ACHN (cell line): Measurements from ENCODE around the gene BCL11A.

Source experiments
- DNase-seq: peaks from one replicate; pipeline ENCODE4 v3.0.0-alpha.2; 2015
- in situ Hi-C: cut with HindIII; loops from 2 replicates; pipeline ENCODE4 v1.10.0; 2017; ENCODE audit warnings: low sequenced_read_pairs, low pct_ligation_motif_present, low pct_unique_long_range_greater_than_20kb

BCL11A gene

DNA sequence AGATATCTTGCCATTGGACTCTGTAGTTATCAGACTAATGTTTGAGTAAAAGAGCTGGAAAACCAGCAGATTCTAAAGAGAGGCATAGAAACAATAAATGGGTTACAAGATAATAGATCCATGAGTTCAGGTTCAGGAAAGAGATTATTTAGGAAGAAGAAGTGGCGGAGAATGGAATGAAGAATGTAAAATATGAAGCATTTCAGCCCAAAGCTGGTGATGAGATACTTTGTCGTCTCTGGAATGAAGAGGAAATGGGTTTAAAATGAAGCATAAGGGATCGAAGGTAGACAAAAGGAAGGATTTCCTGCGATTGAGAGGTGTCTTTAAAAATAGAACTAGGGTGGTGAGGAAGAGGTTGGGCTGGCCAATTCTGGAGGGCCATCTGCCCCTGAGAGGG, 36.6 kb downstream of the BCL11A start:
- no peak for DNase-seq
- in situ Hi-C loops = no loop called here

DNA sequence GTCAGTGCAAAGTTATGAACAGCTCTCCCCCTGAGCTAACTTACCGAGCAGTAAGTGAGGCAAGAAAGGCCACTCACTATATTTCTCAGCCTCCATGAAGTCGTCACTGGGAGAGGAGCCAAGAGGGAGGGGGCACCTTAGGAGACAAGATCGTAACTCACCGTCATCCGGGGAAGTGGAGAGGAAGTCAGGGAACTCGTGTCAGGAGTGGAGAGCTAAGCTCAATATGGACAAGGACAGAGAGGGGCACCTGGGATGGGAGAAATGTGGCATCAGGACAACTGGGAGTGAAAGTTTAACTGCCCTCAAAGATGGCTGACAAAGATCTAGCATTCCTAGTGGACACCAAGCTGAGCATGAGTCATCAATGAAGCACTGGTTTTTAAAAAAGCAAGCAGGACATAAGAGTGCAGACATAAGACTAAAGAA, 37.1 kb downstream of the BCL11A start:
- peak; percentile 45 for DNase-seq
- in situ Hi-C loops = no loop called here

DNA sequence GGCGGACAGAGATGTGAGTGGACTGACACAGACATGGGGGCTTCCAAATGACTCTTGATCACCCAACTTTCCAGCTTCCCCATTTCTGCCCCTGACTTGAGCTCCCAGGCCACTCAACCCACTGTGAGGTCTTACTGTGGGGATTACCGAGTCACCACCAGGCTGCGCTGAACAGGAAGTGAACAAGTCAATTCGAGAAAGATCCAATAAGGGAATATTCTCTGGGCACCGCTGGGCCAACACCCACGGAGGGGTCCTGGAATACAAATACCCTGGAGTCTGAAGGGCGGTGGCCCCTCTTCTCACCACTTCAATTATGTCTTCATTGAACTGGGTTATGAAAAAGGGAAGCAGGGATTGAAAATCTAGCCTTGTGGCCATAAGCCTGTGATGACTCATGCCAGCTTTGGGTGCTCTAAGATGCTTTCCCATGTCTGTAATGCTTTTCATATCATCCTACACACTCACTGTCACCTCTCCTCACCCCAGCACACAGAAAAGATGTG, 37.7 kb downstream of the BCL11A start:
- in situ Hi-C loops = no loop called here
- peak; percentile 15 for DNase-seq

DNA sequence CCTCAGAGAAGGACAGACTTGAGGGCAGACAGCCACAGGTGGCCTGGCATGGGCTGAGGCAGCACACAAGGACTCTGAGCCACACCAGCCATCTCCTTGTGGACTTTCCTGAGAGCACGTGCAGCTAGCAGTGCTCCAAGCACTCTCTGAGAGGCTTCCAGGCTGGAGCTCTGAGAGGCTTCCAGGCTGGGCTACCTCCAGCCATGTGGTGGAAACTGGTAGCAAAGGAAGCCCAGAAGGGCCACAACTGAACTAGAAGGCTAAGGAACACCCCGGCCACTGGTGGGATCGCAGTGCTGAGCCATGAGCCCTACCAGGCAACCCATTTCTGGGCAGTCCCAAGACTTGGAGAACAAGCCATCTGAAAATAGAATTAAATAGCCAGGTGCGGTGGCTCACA, 39.5 kb downstream of the BCL11A start:
- no peak for DNase-seq
- in situ Hi-C loops = no loop called here

- no peak for DNase-seq
- in situ Hi-C loops = no loop called here
These were observed 40.3 kb downstream of the BCL11A start for GRCh38 chr2:60513191-60513590.

DNA sequence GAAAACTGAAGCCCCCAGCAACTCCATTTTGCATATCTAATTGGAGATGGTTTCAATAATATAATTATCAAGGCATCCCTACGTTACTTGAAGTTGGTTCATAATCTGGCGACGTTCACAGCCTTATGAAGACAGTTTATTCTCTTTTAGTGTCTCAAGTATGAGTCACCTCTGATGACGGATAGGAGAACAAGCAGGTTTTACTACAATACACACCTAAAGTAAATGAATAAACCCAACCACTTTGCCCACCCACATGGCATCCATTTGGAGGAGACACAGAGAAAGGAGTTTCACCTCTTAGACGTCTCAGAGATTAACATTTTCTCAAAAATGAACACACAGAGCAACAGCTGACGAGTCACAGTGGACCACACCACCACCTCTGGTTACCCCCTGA, 40.8 kb downstream of the BCL11A start:
- no peak for DNase-seq
- in situ Hi-C loops = no loop called here

GRCh38 chr2:60512062-60512622, 41.3 kb downstream of the BCL11A start:
- DNase-seq = no peak
- in situ Hi-C loops = no loop called here

GRCh38 chr2:60510713-60511112, 42.7 kb downstream of the BCL11A start:
- in situ Hi-C loops = no loop called here
- no peak for DNase-seq

DNA sequence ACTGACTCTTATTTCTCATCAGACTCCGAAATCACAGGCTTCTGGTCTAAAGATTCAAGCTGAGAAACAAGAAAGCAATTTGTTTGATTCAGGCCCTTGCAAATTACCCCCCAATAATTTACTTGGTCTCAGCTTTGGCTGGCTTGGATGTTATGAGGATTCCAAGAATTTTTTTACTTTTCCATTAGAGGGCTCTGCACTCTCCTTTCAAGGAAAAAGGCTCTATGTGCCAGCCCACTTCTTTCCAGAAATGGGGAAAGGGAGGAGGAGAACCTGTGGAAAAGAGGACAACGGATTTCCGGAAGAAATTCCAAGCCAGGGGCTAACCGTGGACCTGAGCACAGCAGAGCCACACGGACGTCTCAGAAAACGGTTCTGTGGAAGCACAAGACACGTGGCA, 44.4 kb downstream of the BCL11A start:
- no peak for DNase-seq
- in situ Hi-C loops = no loop called here

DNA sequence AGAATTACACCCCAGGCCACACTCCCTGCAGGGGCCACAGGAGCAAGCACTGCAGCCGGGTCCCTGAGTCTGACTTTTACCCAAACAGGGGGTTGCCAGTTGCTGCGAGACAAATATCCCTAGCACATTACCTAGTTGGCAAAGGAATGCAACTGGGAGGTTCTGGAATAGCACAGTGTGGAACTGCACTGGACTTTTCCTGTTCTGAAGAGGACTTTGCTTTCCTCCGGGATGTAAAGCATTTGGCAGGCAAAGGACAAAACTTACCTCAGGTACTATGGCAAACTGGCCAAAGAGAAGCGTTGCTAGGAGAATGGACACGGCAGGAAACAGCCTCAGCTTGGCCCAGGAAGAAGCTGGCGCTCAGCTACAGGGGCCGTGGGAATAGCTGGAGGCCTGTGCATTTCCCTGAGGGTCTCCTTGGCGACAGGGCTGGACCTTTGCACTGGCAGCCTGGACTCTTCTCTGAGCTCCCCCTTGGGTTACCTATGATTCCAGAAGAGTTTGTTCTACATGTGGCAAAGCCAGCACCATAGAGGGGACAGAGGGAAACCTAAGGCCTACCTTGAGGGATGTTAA, 45.0 kb downstream of the BCL11A start:
- in situ Hi-C loops = no loop called here
- no peak for DNase-seq

GRCh38 chr2:60507211-60507965, 46.1 kb downstream of the BCL11A start:
- DNase-seq = no peak
- in situ Hi-C loops = no loop called here

DNA sequence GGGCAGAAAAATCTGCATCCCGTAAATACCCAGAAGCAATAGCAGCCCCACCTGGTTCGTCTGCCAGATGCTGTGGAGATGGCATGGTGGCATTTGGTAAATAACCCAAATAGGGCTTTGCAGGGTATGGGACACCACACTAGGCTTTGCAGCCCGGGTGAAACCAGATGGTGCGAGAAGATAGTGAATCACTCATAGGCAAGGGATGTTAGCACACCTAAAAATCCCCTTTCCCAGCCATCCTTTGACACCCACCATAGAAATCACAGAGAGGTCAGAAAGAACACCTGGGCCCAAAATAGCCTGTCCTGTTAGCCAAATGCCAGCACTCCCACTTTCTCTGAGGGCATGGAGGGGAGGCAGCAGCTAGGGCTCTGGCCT, 47.6 kb downstream of the BCL11A start:
- no peak for DNase-seq
- in situ Hi-C loops = no loop called here

GRCh38 chr2:60505240-60505879, 48.1 kb downstream of the BCL11A start:
- in situ Hi-C loops = no loop called here

GRCh38 chr2:60504049-60504448, 49.4 kb downstream of the BCL11A start:
- in situ Hi-C loops = no loop called here
- no peak for DNase-seq

More at GRCh38 chr2:60505240-60505879, 48.1 kb downstream of the BCL11A start:
- no peak for DNase-seq

DNA sequence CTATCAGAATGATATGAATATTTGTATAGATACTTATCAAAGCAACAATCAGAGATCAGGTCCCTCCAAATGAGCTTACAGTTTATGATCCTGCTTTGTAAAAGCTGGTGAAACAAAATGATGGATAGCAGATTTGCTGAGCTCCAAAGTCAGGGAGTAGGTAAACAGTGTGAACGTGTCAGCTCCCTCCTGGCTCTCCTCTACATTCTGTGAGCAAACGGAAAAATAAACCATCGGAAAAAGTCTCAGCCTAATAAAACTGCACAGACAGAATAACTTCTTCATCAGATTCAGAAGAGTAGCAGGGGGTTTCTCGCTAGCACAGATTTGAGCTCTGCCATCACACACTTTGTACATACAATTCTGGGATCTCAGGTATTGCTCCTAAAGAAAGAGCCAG, 51.3 kb downstream of the BCL11A start:
- in situ Hi-C loops = no loop called here
- no peak for DNase-seq

DNA sequence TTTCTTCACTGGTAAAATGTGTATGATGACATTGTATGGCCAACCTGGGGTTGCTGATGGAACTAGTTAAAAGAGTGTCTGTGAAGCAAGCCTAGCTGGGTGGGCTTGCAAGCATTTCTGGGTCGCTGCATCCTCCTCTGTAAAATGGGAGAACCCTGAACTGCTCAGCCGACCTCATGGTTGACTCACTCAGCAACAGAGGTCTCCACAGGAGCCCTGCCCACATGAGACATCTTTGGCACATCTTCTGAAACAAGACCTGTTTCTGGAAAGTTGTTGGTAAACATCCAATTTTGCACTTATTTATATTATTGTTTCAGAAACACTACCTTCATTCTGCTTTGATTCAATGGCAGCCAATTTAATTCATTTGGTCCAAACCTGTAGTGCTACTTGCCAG, 52.6 kb downstream of the BCL11A start:
- in situ Hi-C loops = no loop called here
- DNase-seq = no peak

DNA sequence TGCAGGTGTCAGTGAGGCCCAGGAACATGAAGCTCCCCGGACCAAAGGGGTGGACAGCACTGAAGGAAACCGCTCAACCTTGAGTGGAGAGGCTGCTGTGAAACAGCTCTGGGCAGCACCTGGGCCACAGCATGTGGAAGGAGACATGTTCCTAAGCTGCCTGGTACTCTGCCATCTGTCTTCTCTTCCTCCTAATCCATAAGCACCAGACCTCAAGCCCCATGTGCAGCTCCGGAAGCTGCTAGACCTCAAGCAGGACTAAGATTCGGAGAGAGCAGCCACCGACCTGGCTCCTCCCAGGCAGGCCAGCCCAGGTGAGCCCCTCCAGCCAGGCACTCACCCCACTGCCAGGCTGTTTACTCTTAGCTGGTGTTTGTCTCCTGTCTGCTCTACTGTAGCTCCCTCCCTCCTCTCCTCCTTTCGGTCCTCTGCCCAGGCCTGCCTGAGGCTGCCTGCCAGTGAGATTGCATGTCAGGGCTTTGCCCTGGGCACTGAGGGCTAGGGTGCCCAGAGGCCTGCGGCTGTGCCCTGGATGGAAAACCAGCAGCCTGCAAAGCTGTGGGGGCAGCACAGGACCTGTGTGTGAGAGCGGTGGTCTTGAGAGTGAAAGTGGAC, 53.7 kb downstream of the BCL11A start:
- DNase-seq = no peak
- in situ Hi-C loops = no loop called here

GRCh38 chr2:60498816-60499429, 54.5 kb downstream of the BCL11A start:
- DNase-seq = no peak
- in situ Hi-C loops = no loop called here
